CD4-positive, alpha-beta T cell (primary cell): Measurements from ENCODE around the gene NOL12. TPM values are rescaled to one million over a fixed set of nuclear protein-coding genes. Genes with fewer than 3 reads are reported as not detected.
"Not testable (repeated sequence)": the region's sequence is repeated elsewhere in the genome, so short reads cannot be mapped to it uniquely, and the experiment has no call there.

Source experiments
- ATAC-seq: fragments of 200-7000 bp; cut with Tn5 transposase; one replicate; pipeline ENCODE4 v1.10.0; 2022; ENCODE audit warnings: mild to moderate bottlenecking; ENCODE audit not compliant: poor library complexity
- CTCF ChIA-PET: fragments of 350-600 bp; sonication (Branson Sonifier 250); formaldehyde crosslinking; loops from one replicate; lab custom pipeline; 2021; ENCODE audit warnings: antibody characterized with exemption, inconsistent platforms; lab: Charles Lee
- POLR2A ChIA-PET: fragments of 350-600 bp; sonication (Branson Sonifier 250); formaldehyde crosslinking; loops from one replicate; lab custom pipeline; 2021; ENCODE audit warnings: antibody characterized with exemption, inconsistent platforms; lab: Charles Lee
- DNase-seq, 14 experiments: peaks; one replicate each; pipeline ENCODE4 v3.0.0-alpha.2; 2013 to 2020; ENCODE audit warnings: mixed read lengths in 2 of 14
- H3K27ac ChIP-seq, 2 donors: one replicate each; pipeline versions ENCODE4 v1.5.1 to v1.7.0; 2013; ENCODE audit warnings: low read length in 2 of 2, low read depth in 1 of 2, mild to moderate bottlenecking in 1 of 2
- H3K27me3 ChIP-seq, 2 experiments: 1 replicate in 1 of 2; 2 replicates in 1 of 2; pipeline versions ENCODE4 v1.6.1 to v1.7.0; 2013; ENCODE audit warnings: low read length in 2 of 2, control low read depth in 1 of 2, mild to moderate bottlenecking in 1 of 2, moderate library complexity in 1 of 2; ENCODE audit not compliant: insufficient read depth in 2 of 2, control insufficient read depth in 1 of 2
- H3K36me3 ChIP-seq: one replicate; pipeline ENCODE4 v1.6.1; 2013; ENCODE audit warnings: low read length, control low read depth; ENCODE audit not compliant: insufficient read depth
- H3K4me1 ChIP-seq: one replicate; pipeline ENCODE4 v1.6.1; 2013; ENCODE audit warnings: low read length, control low read depth; ENCODE audit not compliant: insufficient read depth
- H3K4me3 ChIP-seq: one replicate; pipeline ENCODE4 v1.5.1; 2013; ENCODE audit warnings: mild to moderate bottlenecking, low read length, moderate library complexity
- H3K9me3 ChIP-seq, 2 experiments: 1 replicate in 1 of 2; 2 replicates in 1 of 2; pipeline versions ENCODE4 v1.6.1 to v1.7.0; 2013; ENCODE audit warnings: low read length in 2 of 2, mild to moderate bottlenecking in 2 of 2, control low read depth in 1 of 2, moderate library complexity in 1 of 2; ENCODE audit not compliant: control insufficient read depth in 1 of 2, insufficient read depth in 1 of 2
- H3K27ac Mint-ChIP-seq: one replicate; pipeline ENCODE4 v1.8.0; 2020; ENCODE audit warnings: mixed read lengths
- H3K27me3 Mint-ChIP-seq: one replicate; pipeline ENCODE4 v1.8.0; 2021; ENCODE audit warnings: mixed read lengths
- H3K36me3 Mint-ChIP-seq: one replicate; pipeline ENCODE4 v1.8.0; 2021; ENCODE audit warnings: low read depth, mixed read lengths
- H3K4me1 Mint-ChIP-seq: one replicate; pipeline ENCODE4 v1.8.0; 2021; ENCODE audit warnings: low read depth, mixed read lengths
- H3K4me3 Mint-ChIP-seq: one replicate; pipeline ENCODE4 v1.8.0; 2020; ENCODE audit warnings: mild to moderate bottlenecking, mixed read lengths
- H3K9me3 Mint-ChIP-seq: one replicate; pipeline ENCODE4 v1.8.0; 2020; ENCODE audit warnings: mixed read lengths
- intact Hi-C, 2 experiments: fragments of 100-400 bp; cut with DNase I in 1 of 2; cut with micrococcal nuclease in 1 of 2; formaldehyde crosslinking; loops; one replicate each; pipeline versions ENCODE4 v1.15.1 to v1.9.0; 2023 to 2025; cut with DNase I, micrococcal nuclease
- total RNA-seq, 174 experiments: library from RNA in 2 of 174; stranded (reverse) in 2 of 174; gene quantifications; one replicate each; pipeline ENCODE4 v1.2.3 and lab custom pipeline; 2021 to 2026
- TF ChIP-seq, protein P1 (sequence below): fragments of 200-600 bp; IDR thresholded peaks from one replicate; pipeline ENCODE4 v1.8.0; 2022; ENCODE audit warnings: antibody characterized with exemption, mild to moderate bottlenecking

Gene NOL12
- total RNA-seq, 2 experiments from 2014 or later, result 24.3 to 26.2 TPM

DNA sequence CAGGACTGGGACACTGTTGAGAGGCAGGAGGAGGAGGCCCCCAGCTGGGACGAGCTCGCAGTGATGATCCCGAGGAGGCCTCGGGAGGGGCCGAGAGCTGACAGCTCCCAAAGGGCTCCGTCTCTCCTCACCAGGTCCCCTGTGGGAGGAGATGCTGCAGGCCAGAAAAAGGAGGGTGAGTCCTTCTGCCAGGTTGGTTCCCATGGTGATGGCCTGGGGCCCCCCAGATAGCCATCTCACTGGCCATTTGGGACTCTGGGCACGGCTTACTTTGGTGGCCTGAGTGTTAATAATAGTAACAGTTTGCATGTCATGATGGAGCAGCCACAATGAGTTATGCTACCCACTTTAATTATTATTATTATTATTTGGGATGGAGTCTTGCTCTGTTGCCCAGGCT, 29.6 kb downstream of the NOL12 start:
- H3K36me3 Mint-ChIP-seq, result peaks cover 8% of the 10 kb centered on the region
- H3K4me1 ChIP-seq, result no peaks in the 10 kb centered on the region
- H3K9me3 ChIP-seq, result no peaks in the 10 kb centered on the region
- H3K27me3 ChIP-seq, result no peaks in the 10 kb centered on the region
- TF ChIP-seq, protein P1, sequence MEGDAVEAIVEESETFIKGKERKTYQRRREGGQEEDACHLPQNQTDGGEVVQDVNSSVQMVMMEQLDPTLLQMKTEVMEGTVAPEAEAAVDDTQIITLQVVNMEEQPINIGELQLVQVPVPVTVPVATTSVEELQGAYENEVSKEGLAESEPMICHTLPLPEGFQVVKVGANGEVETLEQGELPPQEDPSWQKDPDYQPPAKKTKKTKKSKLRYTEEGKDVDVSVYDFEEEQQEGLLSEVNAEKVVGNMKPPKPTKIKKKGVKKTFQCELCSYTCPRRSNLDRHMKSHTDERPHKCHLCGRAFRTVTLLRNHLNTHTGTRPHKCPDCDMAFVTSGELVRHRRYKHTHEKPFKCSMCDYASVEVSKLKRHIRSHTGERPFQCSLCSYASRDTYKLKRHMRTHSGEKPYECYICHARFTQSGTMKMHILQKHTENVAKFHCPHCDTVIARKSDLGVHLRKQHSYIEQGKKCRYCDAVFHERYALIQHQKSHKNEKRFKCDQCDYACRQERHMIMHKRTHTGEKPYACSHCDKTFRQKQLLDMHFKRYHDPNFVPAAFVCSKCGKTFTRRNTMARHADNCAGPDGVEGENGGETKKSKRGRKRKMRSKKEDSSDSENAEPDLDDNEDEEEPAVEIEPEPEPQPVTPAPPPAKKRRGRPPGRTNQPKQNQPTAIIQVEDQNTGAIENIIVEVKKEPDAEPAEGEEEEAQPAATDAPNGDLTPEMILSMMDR, result no peak
- no peaks in the 10 kb centered on the region for H3K9me3 Mint-ChIP-seq
- H3K4me3 Mint-ChIP-seq, result no peak overlapping the region
- POLR2A ChIA-PET, result no interaction called here
- no peak overlapping the region for H3K27ac Mint-ChIP-seq
- no peak overlapping the region for H3K27ac ChIP-seq
- no peaks in the 10 kb centered on the region for H3K36me3 ChIP-seq
- CTCF ChIA-PET, result no interaction called here
- no peak overlapping the region for H3K4me3 ChIP-seq
- DNase-seq (no peak), ATAC-seq (no peak)
- H3K27me3 Mint-ChIP-seq, result no peaks in the 10 kb centered on the region
- intact Hi-C loops, result no loop called here
- H3K4me1 Mint-ChIP-seq, result no peaks in the 10 kb centered on the region

DNA sequence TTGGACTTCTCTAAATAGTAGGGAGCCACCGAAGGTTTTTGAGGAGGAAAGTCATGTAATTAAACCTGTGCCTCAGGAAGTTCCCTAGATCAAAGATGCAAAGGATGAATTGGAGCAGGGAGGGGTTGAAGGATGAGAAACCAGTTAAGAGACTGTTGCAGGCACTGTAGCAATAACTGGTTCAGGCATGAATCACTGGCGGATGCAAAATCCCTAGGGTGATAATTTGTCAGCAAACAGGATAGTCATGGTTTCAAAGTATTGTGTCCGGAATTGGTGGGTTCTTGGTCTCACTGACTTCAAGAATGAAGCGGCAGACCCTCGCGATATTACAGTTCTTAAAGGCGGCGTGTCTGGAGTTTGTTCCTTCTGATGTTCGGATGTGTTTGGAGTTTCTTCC, 30.6 kb downstream of the NOL12 start:
- H3K9me3 Mint-ChIP-seq, result no peaks in the 10 kb centered on the region
- H3K9me3 ChIP-seq, result no peaks in the 10 kb centered on the region
- no peaks in the 10 kb centered on the region for H3K36me3 ChIP-seq
- no peaks in the 10 kb centered on the region for H3K4me1 Mint-ChIP-seq
- H3K36me3 Mint-ChIP-seq, result peaks cover 8% of the 10 kb centered on the region
- H3K4me3 Mint-ChIP-seq, result no peak overlapping the region
- ATAC-seq, result no peak
- TF ChIP-seq, protein P1, result no peak
- no peak overlapping the region for H3K4me3 ChIP-seq
- POLR2A ChIA-PET, result no interaction called here
- intact Hi-C loops, result no loop called here
- DNase-seq, result no peak
- no peaks in the 10 kb centered on the region for H3K4me1 ChIP-seq
- H3K27me3 ChIP-seq, result no peaks in the 10 kb centered on the region
- CTCF ChIA-PET, result no interaction called here
- no peak overlapping the region for H3K27ac Mint-ChIP-seq
- no peak overlapping the region for H3K27ac ChIP-seq
- no peaks in the 10 kb centered on the region for H3K27me3 Mint-ChIP-seq

DNA sequence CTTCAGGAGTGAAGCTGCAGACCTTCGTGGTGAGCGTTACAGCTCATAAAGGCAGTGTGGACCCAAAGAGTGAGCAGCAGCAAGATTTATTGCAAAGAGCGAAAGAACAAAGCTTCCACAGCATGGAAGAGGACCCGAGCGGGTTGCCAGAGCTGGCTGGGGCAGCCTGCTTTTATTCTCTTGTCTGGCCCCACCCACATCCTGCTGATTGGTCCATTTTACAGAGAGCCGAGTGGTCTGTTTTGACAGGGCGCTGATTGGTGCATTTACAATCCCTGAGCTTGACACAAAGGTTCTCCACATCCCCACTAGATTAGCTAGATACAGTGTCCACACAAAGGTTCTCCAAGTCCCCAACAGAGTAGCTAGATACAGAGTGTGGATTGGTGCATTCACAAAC, 31.1 kb downstream of the NOL12 start:
- H3K27me3 ChIP-seq, H3K27ac Mint-ChIP-seq, H3K4me1 ChIP-seq, POLR2A ChIA-PET, intact Hi-C loops, H3K27ac ChIP-seq, H3K9me3 ChIP-seq, H3K4me1 Mint-ChIP-seq, H3K9me3 Mint-ChIP-seq, H3K36me3 Mint-ChIP-seq, H3K4me3 ChIP-seq, DNase-seq, H3K27me3 Mint-ChIP-seq, H3K4me3 Mint-ChIP-seq, H3K36me3 ChIP-seq, ATAC-seq, CTCF ChIA-PET: not testable (repeated sequence)

DNA sequence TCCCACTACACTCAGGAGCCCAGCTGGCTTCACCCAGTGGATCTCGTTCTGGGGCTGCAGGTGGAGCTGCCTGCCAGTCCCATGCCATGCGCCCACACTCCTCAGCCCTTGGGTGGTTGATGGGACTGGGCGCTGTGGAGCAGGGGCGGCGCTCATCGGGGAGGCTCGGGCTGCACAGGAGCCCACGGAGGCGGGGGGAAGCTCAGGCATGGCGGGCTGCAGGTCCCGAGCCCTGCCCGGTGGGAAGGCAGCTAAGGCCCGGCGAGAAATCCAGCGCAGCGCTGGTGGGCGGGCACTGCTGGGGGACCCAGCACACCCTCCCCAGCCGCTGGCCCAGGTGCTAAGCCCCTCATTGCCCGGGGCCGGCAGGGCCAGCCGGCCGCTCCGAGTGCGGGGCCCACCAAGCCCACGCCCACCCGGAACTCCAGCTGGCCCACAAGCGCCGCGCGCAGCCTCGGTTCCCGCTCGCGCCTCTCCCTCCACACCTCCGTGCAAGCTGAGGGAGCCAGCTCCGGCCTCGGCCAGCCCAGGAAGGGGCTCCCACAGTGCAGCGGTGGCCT, 31.7 kb downstream of the NOL12 start:
- H3K4me3 Mint-ChIP-seq, H3K9me3 Mint-ChIP-seq, H3K27me3 Mint-ChIP-seq, H3K36me3 Mint-ChIP-seq, intact Hi-C loops, H3K4me1 ChIP-seq, H3K36me3 ChIP-seq, H3K9me3 ChIP-seq, H3K27ac Mint-ChIP-seq, H3K27ac ChIP-seq, POLR2A ChIA-PET, H3K27me3 ChIP-seq, CTCF ChIA-PET, DNase-seq, H3K4me1 Mint-ChIP-seq, H3K4me3 ChIP-seq, ATAC-seq: not testable (repeated sequence)
